Colonic mucosa (tissue), 4 donors: ENCODE data around the gene NDRG3. TPM values are rescaled to one million over a fixed set of nuclear protein-coding genes. Genes with fewer than 3 reads are reported as not detected.

Source experiments
- DNase-seq: peaks from one replicate; pipeline ENCODE4 v3.0.0-alpha.2; 2020
- H3K27ac ChIP-seq: fragments of 200-600 bp; one replicate; pipeline ENCODE4 v1.8.0; 2021
- H3K27me3 ChIP-seq: fragments of 200-600 bp; one replicate; pipeline ENCODE4 v1.8.0; 2021
- H3K36me3 ChIP-seq: fragments of 200-600 bp; one replicate; pipeline ENCODE4 v1.8.0; 2021
- H3K4me1 ChIP-seq: fragments of 200-600 bp; one replicate; pipeline ENCODE4 v1.8.0; 2021; ENCODE audit warnings: mild to moderate bottlenecking
- H3K4me3 ChIP-seq: fragments of 200-600 bp; one replicate; pipeline ENCODE4 v1.8.0; 2021
- H3K9ac ChIP-seq, 2 donors: one replicate each; pipeline ENCODE4 v1.7.0; 2013; ENCODE audit warnings: control low read depth in 2 of 2, low read depth in 2 of 2, low read length in 2 of 2
- H3K9me3 ChIP-seq: fragments of 200-600 bp; one replicate; pipeline ENCODE4 v1.8.0; 2021
- intact Hi-C: fragments of 100-400 bp; cut with DNase I; formaldehyde crosslinking; loops from one replicate; pipeline ENCODE4 v1.14.1; 2022
- total RNA-seq, 2 donors: library from RNA; stranded (reverse); fragmentation: NEBNext Ultra II Directional in 1 of 2; extraction: Animal tissue kit (Norgen Biotek cat#: 25700) in 1 of 2; gene quantifications; one replicate each; pipeline ENCODE4 v1.2.1, GENCODE V29; 2021
- TF ChIP-seq, protein P1 (sequence below): fragments of 200-600 bp; IDR thresholded peaks from one replicate; pipeline ENCODE4 v1.8.0; 2022; ENCODE audit warnings: antibody characterized with exemption, mild to moderate bottlenecking
- donor health status: healthy.
- donor health status: DM: no; HTN: no; CAD: no.
- donor health status: DM: no; HTN: no; CAD: no.

Gene NDRG3
- total RNA-seq, 2 donors from 2014 or later: 30.0 to 32.0 TPM

DNA sequence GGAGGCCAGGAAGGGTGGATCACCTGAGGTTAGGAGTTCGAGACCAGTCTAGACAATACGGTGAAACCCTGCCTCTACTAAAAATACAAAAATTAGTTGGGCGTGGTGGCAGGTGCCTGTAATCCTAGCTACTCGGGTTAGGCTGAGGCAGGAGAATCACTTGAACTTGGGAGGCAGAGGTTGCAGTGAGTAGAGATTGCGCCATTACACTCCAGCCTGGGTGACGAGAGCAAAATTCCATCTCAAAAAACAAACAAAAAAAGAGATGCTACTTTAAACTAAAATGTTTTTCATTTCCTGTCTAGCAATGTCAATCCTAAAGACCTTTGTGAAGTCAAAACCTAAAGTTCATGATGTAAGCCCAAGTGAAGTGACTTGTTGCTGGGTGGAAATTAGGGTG is 14.8 kb upstream of the NDRG3 start:
- Histone ChIP-seq H3K27ac (no peak overlapping the region), H3K36me3 (no peaks in the 10 kb centered on the region), H3K9ac (no peak overlapping the region), H3K27me3 (no peaks in the 10 kb centered on the region), H3K4me3 (no peak overlapping the region), H3K9me3 (no peaks in the 10 kb centered on the region), H3K4me1 (no peaks in the 10 kb centered on the region)
- TF ChIP-seq, protein P1, sequence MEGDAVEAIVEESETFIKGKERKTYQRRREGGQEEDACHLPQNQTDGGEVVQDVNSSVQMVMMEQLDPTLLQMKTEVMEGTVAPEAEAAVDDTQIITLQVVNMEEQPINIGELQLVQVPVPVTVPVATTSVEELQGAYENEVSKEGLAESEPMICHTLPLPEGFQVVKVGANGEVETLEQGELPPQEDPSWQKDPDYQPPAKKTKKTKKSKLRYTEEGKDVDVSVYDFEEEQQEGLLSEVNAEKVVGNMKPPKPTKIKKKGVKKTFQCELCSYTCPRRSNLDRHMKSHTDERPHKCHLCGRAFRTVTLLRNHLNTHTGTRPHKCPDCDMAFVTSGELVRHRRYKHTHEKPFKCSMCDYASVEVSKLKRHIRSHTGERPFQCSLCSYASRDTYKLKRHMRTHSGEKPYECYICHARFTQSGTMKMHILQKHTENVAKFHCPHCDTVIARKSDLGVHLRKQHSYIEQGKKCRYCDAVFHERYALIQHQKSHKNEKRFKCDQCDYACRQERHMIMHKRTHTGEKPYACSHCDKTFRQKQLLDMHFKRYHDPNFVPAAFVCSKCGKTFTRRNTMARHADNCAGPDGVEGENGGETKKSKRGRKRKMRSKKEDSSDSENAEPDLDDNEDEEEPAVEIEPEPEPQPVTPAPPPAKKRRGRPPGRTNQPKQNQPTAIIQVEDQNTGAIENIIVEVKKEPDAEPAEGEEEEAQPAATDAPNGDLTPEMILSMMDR: no peak
- no peak for DNase-seq
- intact Hi-C loops: no loop called here

DNA sequence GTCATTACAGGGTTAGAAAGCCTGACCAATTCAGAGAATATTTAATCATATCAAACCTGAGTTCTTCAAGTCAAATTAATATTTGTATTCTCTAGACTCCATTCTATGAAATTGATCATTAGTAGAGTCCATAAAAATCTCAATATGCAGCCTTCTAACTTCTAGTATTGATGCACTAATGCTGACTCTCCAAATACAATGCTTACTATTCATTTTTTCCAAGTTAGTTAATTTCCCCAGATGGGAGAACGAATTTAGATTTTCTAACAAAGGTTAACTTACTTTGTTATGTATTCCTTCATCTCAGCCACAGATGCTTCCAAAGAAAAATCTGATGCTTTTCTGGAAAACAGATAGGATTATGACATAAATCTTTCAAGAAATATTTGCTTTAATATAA is 12.4 kb upstream of the NDRG3 start:
- TF ChIP-seq, protein P1: no peak
- H3K27ac ChIP-seq: no peak overlapping the region
- no peaks in the 10 kb centered on the region for H3K36me3 ChIP-seq
- intact Hi-C loops: no loop called here
- H3K4me1 ChIP-seq: no peaks in the 10 kb centered on the region
- no peaks in the 10 kb centered on the region for H3K9me3 ChIP-seq
- no peak overlapping the region for H3K9ac ChIP-seq
- DNase-seq: no peak
- H3K4me3 ChIP-seq: no peak overlapping the region
- no peaks in the 10 kb centered on the region for H3K27me3 ChIP-seq

DNA sequence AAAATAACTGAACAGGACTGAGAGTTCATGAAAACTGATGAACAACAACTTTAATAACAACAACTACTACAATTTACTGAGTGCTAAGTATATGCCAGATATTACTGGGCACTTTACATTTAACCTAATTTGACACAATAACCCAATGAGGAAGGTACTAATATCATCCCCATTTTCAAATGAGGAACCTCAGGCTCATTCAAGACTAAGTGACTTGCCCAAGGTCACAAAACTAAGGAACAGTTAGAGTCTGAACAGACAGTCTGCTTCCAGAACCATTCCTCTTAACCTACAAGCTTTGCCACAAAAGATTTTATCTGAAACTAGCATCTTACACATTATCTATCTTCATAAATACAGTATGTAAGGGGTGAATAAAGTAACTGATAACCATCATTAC is 10.6 kb upstream of the NDRG3 start:
- Histone ChIP-seq H3K9ac (no peak overlapping the region), H3K4me1 (no peaks in the 10 kb centered on the region), H3K27ac (no peak overlapping the region), H3K9me3 (no peaks in the 10 kb centered on the region), H3K27me3 (no peaks in the 10 kb centered on the region), H3K36me3 (no peaks in the 10 kb centered on the region), H3K4me3 (no peak overlapping the region)
- no peak for DNase-seq
- intact Hi-C loops: no loop called here
- TF ChIP-seq, protein P1: no peak

DNA sequence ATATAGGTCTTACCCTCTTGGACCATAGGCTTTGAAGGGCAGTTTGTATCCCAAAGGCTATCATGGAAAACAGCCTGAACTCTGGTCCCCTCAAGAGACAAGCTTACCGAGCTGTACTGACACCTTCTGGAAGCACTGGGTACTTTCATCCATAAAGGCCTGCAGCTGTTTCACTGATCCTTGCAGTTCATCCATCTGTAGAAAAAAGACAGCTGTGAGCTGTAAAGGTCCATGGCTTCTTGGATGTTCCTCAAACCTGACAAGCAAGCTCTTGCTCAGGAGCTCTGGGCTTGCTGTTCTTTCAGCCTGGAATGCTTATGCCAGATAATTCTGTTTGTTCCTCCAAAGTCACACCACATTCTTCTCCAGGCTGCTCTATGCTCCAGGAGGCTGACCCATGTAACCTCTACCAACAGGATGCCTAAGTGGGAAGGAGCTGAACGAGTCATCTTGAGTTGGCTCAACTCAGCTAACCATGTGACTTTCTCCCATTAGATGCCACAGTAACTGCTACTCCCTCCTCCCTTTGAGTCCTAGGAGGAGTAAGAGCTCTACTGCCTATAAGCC is 8.8 kb upstream of the NDRG3 start:
- peak; percentile 48 for DNase-seq
- no peak overlapping the region for H3K4me3 ChIP-seq
- H3K36me3 ChIP-seq: no peaks in the 10 kb centered on the region
- no peaks in the 10 kb centered on the region for H3K27me3 ChIP-seq
- no peaks in the 10 kb centered on the region for H3K4me1 ChIP-seq
- no peaks in the 10 kb centered on the region for H3K9me3 ChIP-seq
- no peak overlapping the region for H3K9ac ChIP-seq
- intact Hi-C loops: no loop called here
- no peak overlapping the region for H3K27ac ChIP-seq
- TF ChIP-seq, protein P1: peak; percentile 62

DNA sequence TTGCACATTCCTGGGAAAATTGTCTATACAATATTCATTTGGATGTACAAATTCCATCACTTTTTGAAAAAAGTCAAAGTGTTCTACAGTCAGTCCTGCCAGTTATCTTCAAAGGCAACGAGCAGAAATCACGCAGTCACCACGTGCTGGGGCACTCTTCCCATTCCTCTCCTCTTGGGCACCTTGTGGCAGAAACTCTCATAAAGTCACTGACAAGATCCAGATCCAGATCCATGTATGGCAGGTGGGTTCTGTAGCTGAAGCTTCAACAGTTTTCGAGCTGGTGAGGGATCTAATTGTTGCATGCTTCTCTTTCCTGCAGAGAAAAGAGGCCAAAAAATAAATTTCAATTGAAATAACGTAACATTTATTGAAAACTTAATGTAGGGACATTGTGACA is 6.7 kb upstream of the NDRG3 start:
- TF ChIP-seq, protein P1: no peak
- H3K4me1 ChIP-seq: no peaks in the 10 kb centered on the region
- no peak overlapping the region for H3K27ac ChIP-seq
- H3K4me3 ChIP-seq: no peak overlapping the region
- H3K9me3 ChIP-seq: no peaks in the 10 kb centered on the region
- intact Hi-C loops: no loop called here
- no peak for DNase-seq
- no peaks in the 10 kb centered on the region for H3K27me3 ChIP-seq
- no peaks in the 10 kb centered on the region for H3K36me3 ChIP-seq
- H3K9ac ChIP-seq: no peak overlapping the region
